GM18502 (cell line): Measurements from ENCODE around the gene SH3BGR.

Source experiments
- ATAC-seq: cut with Tn5 transposase; IDR thresholded peaks from one replicate; pipeline ENCODE4 v1.9.1; 2021; ENCODE audit warnings: mild to moderate bottlenecking; ENCODE audit not compliant: unreplicated experiment, poor library complexity

The SH3BGR gene

DNA sequence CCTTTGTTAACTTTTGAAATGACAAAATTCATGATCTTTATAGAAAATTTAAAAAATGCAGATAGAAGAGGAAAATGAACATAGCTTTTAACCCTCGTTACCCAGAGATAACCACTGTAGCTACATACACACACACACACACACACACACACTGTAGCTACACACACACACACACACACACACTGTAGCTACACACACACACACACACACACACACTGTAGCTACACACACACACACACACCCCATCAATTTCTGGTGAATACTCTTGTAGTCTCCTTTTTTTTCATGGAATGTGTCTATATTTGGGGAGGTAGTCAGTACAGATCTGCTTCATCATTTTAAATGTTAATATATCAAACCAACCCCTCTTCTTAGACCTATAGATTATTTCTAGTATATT lies 58.5 kb downstream of the SH3BGR start:
- no peak for ATAC-seq

GRCh38 chr21:39511102-39511501 lies 59.3 kb downstream of the SH3BGR start:
- ATAC-seq = no peak

GRCh38 chr21:39513735-39514134 lies 62.0 kb downstream of the SH3BGR start:
- no peak for ATAC-seq

DNA sequence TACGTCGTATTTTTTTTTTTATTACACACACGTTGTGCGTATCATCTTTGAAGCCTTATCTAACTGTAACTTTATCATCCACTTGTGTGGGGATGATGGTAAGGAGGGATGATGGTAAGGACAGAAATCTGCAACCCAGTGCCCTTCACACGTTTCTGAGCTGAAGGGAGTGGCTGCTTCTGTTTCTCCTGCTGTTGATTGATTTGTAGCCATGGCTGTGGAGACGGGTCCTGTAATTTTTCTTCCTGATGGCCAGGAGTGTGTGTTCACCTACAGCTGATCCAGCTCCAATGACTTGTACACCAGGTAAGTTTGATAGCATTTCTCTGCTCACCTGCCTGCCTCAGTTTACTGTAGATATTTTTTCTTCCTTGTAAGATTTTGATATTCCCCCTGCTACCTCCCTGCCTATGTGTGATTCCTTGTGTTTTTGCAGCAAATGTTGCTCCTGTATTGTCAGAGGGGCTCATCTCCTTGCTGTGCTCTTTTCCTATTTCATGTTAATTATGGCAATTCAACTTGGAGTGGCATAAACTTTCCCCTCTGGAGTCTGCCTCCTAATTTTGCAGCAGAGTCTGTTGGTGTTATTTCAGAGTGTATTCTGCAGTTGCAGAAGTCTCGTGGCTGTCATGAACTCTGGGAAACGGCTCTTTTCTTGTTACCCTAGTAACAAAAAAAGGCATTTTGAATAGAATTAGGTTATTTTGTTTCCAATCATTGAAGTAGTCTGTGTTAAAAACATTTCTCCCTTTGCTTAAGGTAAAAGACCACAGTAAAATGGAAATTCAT lies 64.1 kb downstream of the SH3BGR start:
- no peak for ATAC-seq

- ATAC-seq = peak; percentile 65
These were observed 66.5 kb downstream of the SH3BGR start for GRCh38 chr21:39518055-39518846.

GRCh38 chr21:39518847-39519210 lies 67.1 kb downstream of the SH3BGR start:
- ATAC-seq = no peak

DNA sequence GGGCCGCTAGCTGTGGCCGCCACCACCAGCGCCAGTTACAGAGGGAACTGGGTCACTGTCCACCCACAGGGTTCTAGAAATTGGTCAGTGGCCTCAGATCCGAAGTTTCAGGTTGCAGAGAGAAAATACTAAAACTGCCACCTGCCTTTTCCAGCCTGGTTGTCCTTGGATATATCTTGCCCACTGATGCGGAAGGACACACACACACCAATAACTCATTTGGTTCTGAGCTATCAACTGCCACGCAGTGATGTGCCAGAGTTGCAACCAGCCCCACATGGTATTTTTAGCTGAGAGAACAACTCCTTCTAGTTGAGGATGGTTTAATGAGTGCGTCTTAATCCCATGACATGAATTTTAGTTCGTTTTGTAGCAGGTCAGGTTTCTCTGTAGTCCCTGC lies 68.1 kb downstream of the SH3BGR start:
- no peak for ATAC-seq

DNA sequence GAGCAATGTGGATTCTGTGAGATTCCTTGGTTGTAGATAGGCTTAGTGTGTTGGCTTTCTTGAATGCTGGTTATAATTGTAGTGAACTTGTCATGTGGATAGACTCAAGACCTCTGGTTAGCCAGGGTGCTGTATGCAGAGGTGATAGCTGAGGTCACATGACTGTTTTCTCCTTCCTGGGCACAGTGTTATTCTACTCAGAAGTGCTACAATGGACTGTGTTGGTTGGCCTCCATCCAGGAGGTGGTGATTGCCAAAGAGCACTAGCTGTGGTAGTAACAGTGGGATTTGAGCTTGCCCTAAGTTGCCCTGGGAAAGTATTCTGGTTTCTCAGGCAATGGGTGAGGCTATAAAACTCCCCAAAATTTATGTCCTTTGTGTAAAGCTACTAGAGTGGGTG lies 71.6 kb downstream of the SH3BGR start:
- no peak for ATAC-seq

DNA sequence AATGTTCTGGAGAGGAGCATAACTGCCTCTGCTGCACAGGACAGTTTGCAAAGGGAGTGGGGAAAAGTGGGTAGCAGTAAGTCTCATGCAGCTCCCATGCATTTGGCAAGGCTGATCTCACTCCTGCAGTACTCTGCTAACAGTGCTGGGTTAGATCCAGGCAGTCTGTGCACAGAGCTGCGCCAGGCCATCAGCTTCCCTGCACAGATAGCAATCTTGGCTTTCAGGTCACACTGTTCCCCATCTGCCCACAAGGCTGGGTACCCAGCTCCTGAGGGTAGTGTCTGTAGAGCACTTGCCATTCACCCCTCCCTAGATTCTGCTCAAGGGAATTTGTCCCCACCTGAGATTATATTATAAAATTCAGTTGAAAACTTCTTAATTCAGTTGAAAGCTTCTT lies 72.1 kb downstream of the SH3BGR start:
- ATAC-seq = no peak

DNA sequence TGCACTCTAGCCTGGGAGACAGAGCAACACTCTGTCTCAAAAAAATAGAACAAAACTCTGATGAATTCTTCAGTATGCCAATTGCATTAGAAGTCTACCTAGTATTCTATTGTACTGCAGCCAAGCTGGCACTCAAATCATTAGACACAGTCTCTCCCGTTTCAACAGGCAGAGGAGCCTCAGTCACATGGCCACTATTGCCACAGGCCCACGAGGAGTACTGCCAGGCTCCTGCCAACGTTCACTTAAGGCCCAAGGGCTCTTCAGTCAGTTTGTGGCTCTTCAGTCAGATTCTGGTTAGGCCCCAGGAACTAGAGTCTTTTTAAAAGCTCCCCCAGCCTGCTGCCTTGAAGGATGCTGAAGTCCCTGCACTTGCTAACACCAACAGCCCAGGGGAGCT lies 73.4 kb downstream of the SH3BGR start:
- no peak for ATAC-seq

GRCh38 chr21:39525601-39526000 lies 73.8 kb downstream of the SH3BGR start:
- no peak for ATAC-seq

- no peak for ATAC-seq
These were observed 75.4 kb downstream of the SH3BGR start for GRCh38 chr21:39527067-39527595.

- ATAC-seq = no peak
These were observed 76.1 kb downstream of the SH3BGR start for GRCh38 chr21:39527664-39528381.

- no peak for ATAC-seq
These were observed 77.3 kb downstream of the SH3BGR start for GRCh38 chr21:39529026-39529425.

DNA sequence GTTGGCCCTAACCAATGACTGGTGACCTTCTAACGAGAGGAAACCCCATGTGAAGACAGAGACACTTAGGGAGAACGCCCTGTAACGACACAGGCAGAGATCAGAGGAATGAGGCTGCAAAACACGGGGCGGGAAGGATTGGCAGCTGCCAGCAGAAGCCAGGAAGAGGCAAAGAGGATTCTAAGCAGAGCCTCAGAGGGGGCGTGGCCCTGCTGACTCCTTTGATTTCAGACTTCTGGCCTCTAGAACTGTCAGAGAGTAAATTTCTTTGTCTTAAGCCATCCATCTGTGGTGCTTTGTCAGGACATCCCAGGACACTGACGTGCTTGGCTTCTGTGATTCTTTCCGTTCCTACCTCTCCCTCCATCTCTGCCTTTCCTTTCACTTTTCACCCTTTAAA lies 79.3 kb downstream of the SH3BGR start:
- ATAC-seq = no peak

- no peak for ATAC-seq
These were observed 80.1 kb downstream of the SH3BGR start for GRCh38 chr21:39531840-39532239.

GRCh38 chr21:39533545-39534380 lies 82.0 kb downstream of the SH3BGR start:
- ATAC-seq = no peak

- ATAC-seq = no peak
These were observed 84.1 kb downstream of the SH3BGR start for GRCh38 chr21:39535646-39536437.

- no peak for ATAC-seq
These were observed 85.1 kb downstream of the SH3BGR start for GRCh38 chr21:39536835-39537234.
